Thyroid gland (tissue), 4 donors: Measurements from ENCODE around the gene WASF3. TPM values are rescaled to one million over a fixed set of nuclear protein-coding genes. Genes with fewer than 3 reads are reported as not detected.

ENCODE experiments used
- DNase-seq, 2 donors: peaks; one replicate each; pipeline ENCODE4 v3.0.0-alpha.2; 2019
- H3K27ac ChIP-seq, 3 donors: fragments of 200-600 bp; sonication (generic); 1 replicate in 2 of 3; 2 replicates in 1 of 3; pipeline ENCODE4 v1.5.1; 2016 to 2019; ENCODE audit warnings: mild to moderate bottlenecking in 1 of 3, moderate library complexity in 1 of 3
- H3K27me3 ChIP-seq: fragments of 200-600 bp; sonication (generic); one replicate; pipeline ENCODE4 v1.5.1; 2019
- H3K36me3 ChIP-seq, 2 donors: fragments of 200-600 bp; sonication (generic); one replicate each; pipeline ENCODE4 v1.5.1; 2016 to 2019
- H3K4me1 ChIP-seq, 2 donors: fragments of 200-600 bp; sonication (generic); one replicate each; pipeline ENCODE4 v1.5.1; 2017 to 2019
- H3K4me3 ChIP-seq, 3 donors: fragments of 200-600 bp; sonication (generic); replicated peaks in 1 of 3; 1 replicate in 2 of 3; 2 replicates in 1 of 3; pipeline ENCODE4 v1.5.1; 2016; ENCODE audit warnings: mild to moderate bottlenecking in 1 of 3
- H3K9me3 ChIP-seq: fragments of 200-600 bp; sonication (generic); one replicate; pipeline ENCODE4 v1.5.1; 2017
- CTCF ChIP-seq, 6 experiments: fragments of 200-600 bp in 3 of 6; fragments of 450-650 bp in 3 of 6; sonication (generic) in 3 of 6; IDR thresholded peaks; one replicate each; pipeline ENCODE4 v1.5.1; 2016 to 2019; ENCODE audit warnings: antibody characterized with exemption in 6 of 6, mild to moderate bottlenecking in 2 of 6, inconsistent platforms in 1 of 6, moderate library complexity in 1 of 6
- POLR2A ChIP-seq, 2 donors: fragments of 450-650 bp; IDR thresholded peaks; one replicate each; pipeline ENCODE4 v1.6.1; 2017; ENCODE audit warnings: antibody characterized with exemption in 2 of 2, mild to moderate bottlenecking in 2 of 2, moderate library complexity in 1 of 2
- WGBS, 2 donors: methylation state at CpG; one replicate each; pipeline ENCODE4 v1.1.5; 2017; 5-methylcytosine and 5-hydroxymethylcytosine counted together
- intact Hi-C: fragments of 100-400 bp; cut with DNase I; formaldehyde crosslinking; loops from one replicate; pipeline ENCODE4 v1.15.1; 2023
- total RNA-seq, 4 donors: library from RNA; depleted of rRNA; stranded (reverse); fragments of >200 nt; gene quantifications; one replicate each; pipeline ENCODE4 v1.2.3, GENCODE V29; 2016

Gene WASF3
- total RNA-seq, 4 donors from 2014 or later = 41.0 to 56.1 (median 48.6) TPM

GRCh38 chr13:26658448-26659385 is 101.2 kb downstream of the WASF3 start:
- H3K27ac ChIP-seq = peak overlapping the region; percentile 1 to 46 (median 35)
- H3K27me3 ChIP-seq = no peaks in the 10 kb centered on the region
- no peak overlapping the region for H3K4me3 ChIP-seq
- H3K9me3 ChIP-seq = no peaks in the 10 kb centered on the region
- intact Hi-C loops = no loop called here
- TF ChIP-seq POLR2A (IDR thresholded peaks at IDR 0.05) (no peak), CTCF (IDR thresholded peaks at IDR 0.05) (peak in 2 of 6 experiments; percentile 5 to 18)
- peaks cover 16 to 27% of the 10 kb centered on the region in 2 donors for H3K4me1 ChIP-seq
- WGBS, 2 donors = 75 to 78% methylated on average over 4 of the region's 4 CpGs
- peak; percentile 51 to 61 for DNase-seq
- H3K36me3 ChIP-seq = no peaks in the 10 kb centered on the region

GRCh38 chr13:26660185-26660584 is 102.7 kb downstream of the WASF3 start:
- H3K27me3 ChIP-seq = no peaks in the 10 kb centered on the region
- peaks cover 16 to 27% of the 10 kb centered on the region in 2 donors for H3K4me1 ChIP-seq
- no peaks in the 10 kb centered on the region for H3K9me3 ChIP-seq
- no peak for DNase-seq
- WGBS, 2 donors = 78 to 89% methylated on average over 5 of the region's 5 CpGs
- TF ChIP-seq CTCF (IDR thresholded peaks at IDR 0.05) = no peak
- no peaks in the 10 kb centered on the region for H3K36me3 ChIP-seq
- no peak overlapping the region for H3K4me3 ChIP-seq
- H3K27ac ChIP-seq = no peak overlapping the region
- intact Hi-C loops = no loop called here

- H3K9me3 ChIP-seq = no peaks in the 10 kb centered on the region
- TF ChIP-seq POLR2A (IDR thresholded peaks at IDR 0.05) (no peak), CTCF (IDR thresholded peaks at IDR 0.05) (no peak)
- peak in 1 of 2 donors; percentile 16 for DNase-seq
- no peak overlapping the region for H3K4me3 ChIP-seq
- no peaks in the 10 kb centered on the region for H3K27me3 ChIP-seq
- intact Hi-C loops = no loop called here
- H3K27ac ChIP-seq = no peak overlapping the region
- H3K36me3 ChIP-seq = no peaks in the 10 kb centered on the region
- WGBS, 2 donors = 76 to 89% methylated on average over 6 of the region's 6 CpGs
- H3K4me1 ChIP-seq = peaks cover 16 to 27% of the 10 kb centered on the region in 2 donors
Measured at GRCh38 chr13:26660766-26661165, 103.3 kb downstream of the WASF3 start.

GRCh38 chr13:26663791-26664190 is 106.3 kb downstream of the WASF3 start:
- intact Hi-C loops = no loop called here
- H3K36me3 ChIP-seq = peaks cover 0 to 2% of the 10 kb centered on the region in 2 donors
- WGBS, 2 donors = 52 to 64% methylated on average over 4 of the region's 4 CpGs

More at GRCh38 chr13:26663791-26664190, 106.3 kb downstream of the WASF3 start:
- no peaks in the 10 kb centered on the region for H3K27me3 ChIP-seq
- no peaks in the 10 kb centered on the region for H3K9me3 ChIP-seq
- H3K27ac ChIP-seq = no peak overlapping the region
- H3K4me3 ChIP-seq = no peak overlapping the region
- no peak for DNase-seq
- TF ChIP-seq CTCF (IDR thresholded peaks at IDR 0.05) = no peak
- no peak for TF ChIP-seq POLR2A (IDR thresholded peaks at IDR 0.05)
- peaks cover 1 to 7% of the 10 kb centered on the region in 2 donors for H3K4me1 ChIP-seq
